GM12872 (cell line): ENCODE data around the gene KLHL21.

Experiments used
- CTCF ChIP-seq: IDR thresholded peaks from 3 replicates; pipeline ENCODE4 v1.5.1; 2011; ENCODE audit warnings: low read depth, mild to moderate bottlenecking, low read length, moderate library complexity; ENCODE audit not compliant: insufficient read depth

Gene KLHL21

GRCh38 chr1:6622396-6623152 lies 19.9 kb upstream of the KLHL21 start:
- no peak for TF ChIP-seq CTCF

GRCh38 chr1:6621429-6622391 lies 19.0 kb upstream of the KLHL21 start:
- TF ChIP-seq CTCF: no peak

GRCh38 chr1:6619045-6619444 lies 16.4 kb upstream of the KLHL21 start:
- no peak for TF ChIP-seq CTCF

- TF ChIP-seq CTCF: no peak
These were observed 12.5 kb upstream of the KLHL21 start for GRCh38 chr1:6614929-6615785.

GRCh38 chr1:6614019-6614928 lies 11.6 kb upstream of the KLHL21 start:
- TF ChIP-seq CTCF: no peak

- TF ChIP-seq CTCF: no peak
These were observed 10.8 kb upstream of the KLHL21 start, which contains the start of gene PHF13 for GRCh38 chr1:6613361-6614018. TSS of gene PHF13 (plus strand) at chr1:6613731. CDS start at chr1:6614067, 336 bp downstream.
